ENCODE results near the gene EEPD1.

EEPD1 gene

DNA sequence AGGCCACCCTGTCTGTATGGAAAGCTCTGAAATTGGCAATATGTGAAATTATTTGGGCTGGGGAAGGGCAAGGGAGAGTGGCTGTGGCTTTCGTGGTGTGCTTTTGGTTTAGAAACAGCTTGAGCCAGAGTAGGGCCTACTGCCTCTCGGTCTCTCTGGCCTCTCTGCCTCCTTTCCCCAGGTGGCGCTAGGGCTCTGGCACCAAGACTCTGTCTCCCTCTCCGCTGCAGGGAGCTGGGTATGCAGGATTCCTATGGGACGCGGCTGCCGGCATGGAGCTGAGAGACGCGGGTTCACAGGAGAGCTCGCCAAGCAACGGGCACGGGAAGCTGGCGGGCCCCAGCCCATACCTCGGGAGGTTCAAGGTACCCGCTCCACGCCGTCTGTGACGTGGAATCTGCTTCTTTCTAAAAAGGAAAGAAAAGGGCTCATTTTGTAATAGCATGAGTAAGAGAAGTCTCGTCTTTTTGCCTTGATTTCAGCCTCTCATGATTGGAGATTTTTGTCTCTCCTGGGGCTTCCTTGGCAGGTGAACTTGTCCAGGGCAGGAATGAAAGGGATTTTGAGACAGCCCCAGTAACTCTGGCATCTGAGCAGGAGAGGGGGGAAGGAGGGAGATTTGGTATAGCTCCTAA is 131.5 kb downstream of the EEPD1 start:
- no peak for DNase-seq

DNA sequence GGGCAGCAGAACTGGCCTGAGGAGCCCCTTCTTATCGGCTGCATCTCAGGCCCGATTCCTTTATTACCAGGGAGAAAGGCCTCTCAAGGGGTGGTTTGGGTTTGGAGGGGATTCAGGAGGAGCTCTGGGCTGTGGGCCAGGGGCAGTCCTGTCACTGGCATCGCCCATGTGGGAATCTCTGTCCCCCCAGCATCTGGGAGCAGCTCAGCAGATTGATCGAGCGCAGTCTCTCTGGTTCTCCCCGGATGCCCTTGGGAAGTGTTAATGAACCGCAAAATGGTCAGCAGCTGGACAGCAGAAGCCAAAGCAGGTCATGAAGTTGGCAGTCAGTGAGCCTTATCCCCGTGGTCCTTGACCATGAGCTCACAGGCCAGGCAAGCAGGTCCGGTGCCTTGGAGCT is 132.2 kb downstream of the EEPD1 start:
- DNase-seq: no peak

DNA sequence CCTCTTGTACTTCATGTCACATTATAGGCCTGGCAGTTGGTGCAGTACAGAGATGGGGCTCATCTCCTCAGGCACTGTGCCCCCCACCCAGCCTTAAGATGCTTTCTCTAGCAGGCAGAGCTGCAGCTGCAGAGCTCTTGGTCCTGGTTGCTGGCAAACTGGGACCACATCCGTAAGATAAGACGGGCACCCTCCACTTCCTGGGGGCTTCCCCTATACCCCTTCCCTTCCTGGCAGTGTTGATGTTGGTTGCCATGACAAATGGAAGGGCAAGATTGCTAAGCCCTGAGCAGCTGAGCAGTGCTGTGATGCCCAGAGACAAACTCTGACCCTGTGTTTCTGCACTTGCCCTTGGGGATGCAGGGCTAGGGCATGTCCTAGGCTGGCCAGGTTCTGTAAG is 133.2 kb downstream of the EEPD1 start:
- peak; percentile 85 for DNase-seq

DNA sequence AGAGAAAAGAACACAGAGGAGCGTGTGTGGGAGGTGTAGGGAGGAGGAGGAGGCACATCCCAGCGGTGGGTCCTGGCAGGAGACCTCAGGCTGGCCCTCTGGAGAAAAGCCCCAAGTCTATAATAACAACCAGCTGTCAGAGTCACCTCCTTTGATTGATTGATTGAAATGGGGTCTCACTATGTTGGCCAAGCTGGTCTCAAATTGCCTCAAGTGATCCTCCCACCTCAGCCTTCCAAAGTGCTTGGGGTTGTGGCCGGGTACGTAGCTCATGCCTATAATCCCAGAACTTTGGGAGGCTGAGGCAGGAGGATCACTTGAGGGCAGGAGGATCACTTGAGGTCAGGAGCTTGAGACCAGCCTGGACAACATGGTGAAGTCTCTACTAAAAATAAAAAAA is 133.6 kb downstream of the EEPD1 start:
- no peak for DNase-seq

DNA sequence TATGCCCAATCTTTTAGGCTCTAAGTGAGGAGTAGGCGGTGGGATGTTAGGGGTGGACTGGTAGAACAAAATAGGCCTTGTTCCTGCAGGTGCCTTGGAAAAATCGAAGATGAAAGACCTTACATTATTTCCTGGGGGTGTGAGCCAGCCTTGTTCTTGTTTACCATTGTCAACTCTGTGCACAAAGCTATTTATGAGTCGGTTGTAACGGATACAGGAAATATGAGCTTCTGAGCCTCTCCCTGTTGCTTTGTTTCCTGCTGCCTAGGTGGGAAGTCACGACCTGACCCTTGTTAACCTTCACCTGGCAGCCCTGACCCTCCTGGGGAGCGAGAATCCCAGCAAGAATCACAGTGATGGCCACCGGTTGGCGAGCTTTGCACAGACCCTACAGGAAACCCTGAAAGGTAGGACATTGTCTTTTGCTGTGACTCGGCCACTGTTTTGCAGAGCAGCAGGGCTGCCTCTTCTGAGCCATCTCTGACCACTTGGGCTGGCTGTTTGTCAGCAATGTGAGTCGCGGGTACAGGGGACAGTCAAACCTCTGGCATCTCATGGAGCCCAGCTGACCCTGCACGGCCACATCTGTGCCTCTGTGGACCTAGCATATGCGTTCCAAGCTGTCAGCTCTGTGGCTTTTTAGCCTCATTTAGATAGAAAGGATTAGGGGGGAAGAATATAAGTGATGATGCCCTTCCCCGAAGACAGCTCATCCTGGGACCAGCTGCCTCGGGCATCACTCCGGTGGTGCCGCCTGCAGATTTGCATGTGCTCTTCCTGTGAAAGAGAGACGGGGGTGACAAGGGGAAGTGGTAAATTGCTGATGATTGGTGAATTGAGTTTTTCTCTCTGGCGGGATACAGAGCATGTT is 134.6 kb downstream of the EEPD1 start:
- peak; percentile 58 for DNase-seq

DNA sequence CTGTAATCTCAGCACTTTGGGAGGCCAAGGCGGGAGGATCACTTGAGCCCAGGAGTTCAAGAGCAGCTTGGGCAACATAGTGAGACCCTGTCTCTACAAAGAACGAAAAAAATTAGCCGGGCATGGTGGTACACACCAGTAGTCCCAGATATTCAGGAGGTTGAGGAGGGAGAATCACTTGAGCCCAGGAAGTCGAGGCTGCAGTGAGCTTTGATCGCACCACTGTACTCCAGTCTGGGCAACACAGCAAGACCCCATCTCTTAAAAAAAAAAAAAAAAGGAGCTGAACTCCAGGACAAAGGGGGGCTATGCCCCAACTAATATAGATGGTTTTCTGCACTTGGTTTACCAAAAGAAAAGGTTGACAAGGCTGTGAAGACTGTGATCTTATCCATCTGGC is 135.4 kb downstream of the EEPD1 start:
- DNase-seq: no peak

DNA sequence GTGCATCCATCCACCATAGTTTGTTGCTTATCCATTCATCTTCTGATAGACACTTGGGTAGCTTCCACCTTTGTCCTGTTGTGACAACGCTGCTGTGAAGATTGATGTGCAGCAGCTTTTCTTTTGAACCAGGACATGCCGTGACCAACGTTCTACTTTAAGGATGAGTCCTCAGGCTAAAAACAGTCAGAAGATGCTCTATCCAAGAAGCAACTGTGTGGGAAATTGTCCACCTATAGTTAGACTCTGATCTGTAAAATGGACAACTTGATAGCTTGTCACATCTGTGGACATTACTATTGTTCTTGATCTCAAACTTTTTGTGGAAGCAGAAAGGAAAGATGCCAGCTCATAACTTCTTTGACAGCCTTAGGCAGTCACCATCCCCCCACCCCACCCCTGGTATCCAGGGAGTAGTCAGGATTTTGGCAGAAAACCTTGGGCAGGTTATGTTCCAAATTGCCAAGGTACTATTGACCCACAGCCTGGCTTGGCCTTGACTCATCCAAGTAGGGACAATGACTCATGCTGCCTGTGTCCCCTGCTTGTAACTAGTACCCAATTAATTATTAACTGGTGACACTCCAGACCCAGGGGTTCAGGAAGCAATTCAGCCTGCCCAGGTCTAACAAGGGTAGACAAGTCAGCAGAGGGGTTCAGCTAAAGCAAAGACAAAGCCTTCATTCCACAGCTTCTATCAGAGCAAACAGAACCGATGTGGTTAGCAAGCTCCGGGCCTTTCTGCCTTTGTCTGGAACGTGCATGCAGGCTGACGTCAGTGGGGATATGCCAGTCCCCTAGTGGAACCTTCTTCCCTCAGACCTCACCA is 137.0 kb downstream of the EEPD1 start:
- DNase-seq: no peak

DNA sequence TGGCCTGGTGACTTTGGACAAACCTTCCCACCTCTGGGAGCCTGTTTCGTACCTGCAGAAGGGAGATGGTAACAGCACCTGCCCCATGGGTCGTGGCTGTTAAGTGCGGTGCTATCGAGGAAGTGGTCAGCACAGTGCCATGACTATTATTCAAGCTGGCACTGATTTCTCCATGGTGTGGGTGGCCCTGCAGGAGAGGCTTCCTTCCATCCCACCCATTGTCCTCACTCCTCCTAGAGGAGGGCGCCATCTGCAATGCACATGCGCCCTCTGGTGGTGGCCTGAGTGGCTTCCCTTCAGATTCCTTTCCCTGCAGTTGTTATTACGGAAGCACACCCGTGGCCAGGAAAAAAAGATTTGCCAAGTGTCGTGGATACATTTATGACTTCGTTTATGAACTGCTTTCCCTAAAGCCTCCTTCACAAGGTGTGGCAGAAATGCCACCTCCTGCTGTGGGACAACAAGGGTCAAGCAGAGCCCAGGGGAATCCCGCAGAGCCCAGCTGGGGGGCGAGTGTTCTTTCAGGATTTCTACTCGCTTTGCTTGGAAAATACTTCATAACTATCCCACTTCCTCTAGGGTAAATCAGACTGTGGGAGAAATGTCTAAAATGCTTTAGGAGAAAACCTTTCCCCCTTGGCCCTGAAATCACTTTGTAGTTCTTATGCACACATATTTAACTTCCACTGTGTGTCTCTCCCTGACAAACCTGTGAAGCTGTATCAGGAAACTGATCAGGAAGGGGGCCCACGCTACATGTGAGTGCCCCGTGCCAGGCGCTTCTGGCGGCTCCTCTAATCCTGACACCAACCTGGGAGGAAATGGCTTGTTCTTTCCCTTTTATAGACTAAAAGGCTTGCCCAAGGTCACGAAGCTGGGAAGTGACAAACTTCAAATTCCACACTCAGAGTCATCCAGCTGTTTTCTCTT is 138.6 kb downstream of the EEPD1 start:
- DNase-seq: peak; percentile 74

DNA sequence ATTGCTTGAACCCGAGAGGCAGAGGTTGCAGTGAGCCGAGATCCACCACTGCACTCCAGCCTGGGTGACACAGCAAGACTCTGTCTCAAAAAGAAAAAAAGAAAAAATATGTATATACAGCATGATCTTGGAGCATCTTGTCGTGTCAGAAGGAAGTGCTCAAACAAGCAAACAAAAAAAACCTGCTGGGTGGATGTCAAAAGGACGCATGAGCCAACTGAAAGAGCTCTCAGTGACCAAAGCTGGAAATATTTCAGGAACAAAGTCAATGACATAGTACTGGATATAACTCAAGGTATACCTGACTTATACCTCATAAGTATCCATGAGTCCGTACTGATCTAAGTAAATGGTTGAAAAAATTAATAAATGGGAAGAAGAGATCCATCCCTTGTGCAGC is 142.0 kb downstream of the EEPD1 start:
- DNase-seq: no peak

DNA sequence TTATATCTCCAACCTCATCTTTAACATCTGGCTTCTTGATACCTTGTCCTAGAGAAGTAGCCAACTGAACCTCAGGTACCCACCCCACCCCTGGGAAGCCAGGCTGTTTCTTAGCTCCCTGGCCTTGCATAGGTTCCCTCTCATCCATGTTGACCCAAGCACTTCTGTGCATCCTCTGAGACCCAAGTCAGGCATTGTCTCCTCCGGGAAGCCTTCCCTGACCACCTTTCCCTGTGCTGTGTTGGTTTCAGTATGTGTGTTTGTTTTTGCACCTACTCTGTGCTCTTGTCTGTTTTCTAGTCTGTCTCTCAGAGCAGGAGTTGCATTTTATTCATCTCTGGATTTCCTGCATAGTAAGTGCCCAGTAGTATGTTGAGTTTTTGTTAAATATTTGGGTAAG is 143.2 kb downstream of the EEPD1 start:
- DNase-seq: no peak

DNA sequence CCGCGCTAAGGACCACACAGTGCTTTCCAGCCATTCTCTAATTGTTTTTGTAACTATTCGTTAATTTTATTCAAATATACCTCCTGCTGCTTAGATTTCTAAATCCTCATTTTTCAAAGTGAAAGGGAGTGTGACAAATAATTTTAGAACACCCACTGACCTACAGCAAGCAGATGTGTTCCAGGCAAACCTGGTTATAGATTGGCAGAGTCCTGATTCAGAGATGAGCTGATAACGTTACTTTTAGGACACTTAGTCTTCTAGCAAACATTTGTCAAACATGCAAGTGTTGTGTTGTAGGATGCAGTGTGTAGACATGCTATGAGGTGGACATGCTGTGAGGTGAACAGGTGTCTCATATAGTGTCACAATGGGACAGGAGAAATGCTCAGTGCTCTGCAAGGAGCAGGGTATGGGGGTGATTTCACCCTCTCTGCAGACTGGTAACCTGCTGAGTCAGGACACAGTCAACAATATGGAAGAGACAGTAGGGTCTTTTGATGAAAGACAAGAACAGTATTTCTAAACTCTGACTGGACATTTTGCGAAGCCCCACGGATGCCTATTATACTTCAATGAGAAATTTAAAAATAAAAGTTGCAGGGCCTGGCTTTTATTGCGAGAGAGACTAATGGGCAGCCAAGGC is 144.4 kb downstream of the EEPD1 start:
- DNase-seq: no peak

DNA sequence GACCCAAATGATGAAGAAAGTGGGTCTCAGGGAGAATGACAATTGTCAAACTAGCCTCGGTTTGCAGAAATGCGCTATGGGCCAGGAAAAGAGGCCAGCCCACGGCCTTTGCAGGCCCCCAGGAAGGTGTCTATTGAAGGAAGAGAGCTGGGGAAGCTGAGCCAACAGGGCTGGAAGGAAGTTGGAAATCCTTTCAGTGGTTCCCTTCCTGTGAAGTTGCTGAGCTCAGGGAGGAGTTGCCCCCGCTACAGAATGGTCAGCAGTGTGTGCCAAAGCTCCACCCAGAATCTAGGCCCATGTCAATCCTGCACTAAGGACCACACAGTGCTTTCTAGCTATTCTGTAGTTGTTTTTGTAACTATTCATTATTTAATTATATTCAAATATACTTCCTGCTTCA is 145.1 kb downstream of the EEPD1 start:
- no peak for DNase-seq

DNA sequence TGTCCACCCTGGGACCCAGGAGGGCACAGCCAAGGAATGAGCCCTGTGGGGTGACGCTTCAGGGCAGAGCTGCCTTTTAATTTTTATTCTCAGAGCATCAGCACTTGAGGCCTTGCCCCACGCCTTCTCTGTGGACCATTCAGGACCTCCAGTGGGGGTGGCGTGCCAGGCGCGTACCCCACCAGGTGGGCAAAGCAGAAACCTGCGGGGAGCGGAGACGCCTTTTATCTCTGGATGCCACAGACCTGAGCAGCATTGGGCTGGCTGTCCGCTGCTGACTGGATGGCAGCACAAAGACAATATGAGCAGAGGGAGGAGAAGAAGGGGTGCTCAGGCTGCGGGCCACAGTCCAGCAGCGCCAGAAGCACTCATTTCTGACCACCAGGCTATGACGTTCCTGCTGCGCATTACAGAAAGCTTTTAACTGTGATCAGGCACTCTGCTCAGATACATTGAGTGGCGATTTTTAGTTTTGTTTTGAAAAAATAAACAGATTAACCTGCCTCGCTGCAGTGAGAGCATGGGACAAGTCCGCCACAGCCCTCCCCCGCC is 146.2 kb downstream of the EEPD1 start:
- DNase-seq: no peak

DNA sequence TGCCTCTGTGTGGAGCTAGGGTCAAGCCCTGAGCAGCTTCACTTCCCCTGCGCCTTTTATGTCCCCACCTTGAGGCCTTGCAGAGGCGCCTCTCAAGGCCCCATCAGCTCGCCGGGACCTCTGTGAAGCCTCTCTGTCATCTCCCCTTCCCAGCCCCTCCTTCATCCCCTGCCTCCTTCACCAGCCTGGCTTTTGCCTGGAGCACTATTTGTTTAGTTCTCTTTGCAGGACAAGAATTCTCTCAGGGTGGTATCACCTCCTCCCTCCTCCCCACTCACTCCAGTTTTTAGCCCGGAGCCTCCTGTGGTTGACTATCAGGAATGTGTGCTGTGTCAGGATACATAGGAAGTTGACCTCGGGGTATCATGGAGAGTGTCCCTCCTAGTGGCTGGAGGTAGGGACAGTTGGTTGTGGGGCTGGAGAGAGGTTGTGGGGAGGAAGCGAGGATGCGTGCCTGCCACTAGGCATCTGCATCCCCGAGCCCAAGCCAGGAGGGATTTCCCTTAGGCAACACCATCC is 146.8 kb downstream of the EEPD1 start:
- DNase-seq: no peak

DNA sequence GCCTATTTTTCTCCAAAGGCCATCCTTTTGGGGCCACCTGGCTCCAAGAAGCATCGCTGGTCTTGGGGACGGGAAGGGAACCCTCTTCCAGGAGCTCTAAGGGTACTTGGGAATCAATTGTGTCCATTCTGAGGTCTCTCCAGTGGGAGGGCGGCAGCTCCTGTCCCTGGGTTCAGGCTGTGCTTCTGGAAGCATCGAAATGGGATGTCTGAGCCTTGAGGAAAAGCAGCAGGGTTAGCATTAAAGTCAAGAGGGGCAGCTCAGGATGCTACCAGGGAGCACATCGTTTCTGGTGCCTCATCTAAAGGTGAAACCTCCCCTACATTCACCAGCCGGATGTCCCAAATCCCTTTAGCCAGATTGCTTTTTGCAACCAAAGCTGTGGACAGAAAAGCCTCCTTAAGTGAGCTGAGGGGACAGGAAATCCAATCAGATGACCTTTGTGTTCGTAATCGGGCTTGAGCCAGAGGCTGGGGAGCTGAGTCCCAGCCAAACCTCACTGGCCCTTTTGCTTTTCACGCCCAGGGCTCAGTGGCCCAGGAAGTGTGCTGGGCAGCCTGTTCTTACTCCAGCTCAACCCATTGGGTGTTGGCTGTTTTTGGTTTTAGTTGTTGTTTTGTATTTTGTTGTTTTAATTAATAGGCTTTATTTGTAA is 147.8 kb downstream of the EEPD1 start:
- no peak for DNase-seq

DNA sequence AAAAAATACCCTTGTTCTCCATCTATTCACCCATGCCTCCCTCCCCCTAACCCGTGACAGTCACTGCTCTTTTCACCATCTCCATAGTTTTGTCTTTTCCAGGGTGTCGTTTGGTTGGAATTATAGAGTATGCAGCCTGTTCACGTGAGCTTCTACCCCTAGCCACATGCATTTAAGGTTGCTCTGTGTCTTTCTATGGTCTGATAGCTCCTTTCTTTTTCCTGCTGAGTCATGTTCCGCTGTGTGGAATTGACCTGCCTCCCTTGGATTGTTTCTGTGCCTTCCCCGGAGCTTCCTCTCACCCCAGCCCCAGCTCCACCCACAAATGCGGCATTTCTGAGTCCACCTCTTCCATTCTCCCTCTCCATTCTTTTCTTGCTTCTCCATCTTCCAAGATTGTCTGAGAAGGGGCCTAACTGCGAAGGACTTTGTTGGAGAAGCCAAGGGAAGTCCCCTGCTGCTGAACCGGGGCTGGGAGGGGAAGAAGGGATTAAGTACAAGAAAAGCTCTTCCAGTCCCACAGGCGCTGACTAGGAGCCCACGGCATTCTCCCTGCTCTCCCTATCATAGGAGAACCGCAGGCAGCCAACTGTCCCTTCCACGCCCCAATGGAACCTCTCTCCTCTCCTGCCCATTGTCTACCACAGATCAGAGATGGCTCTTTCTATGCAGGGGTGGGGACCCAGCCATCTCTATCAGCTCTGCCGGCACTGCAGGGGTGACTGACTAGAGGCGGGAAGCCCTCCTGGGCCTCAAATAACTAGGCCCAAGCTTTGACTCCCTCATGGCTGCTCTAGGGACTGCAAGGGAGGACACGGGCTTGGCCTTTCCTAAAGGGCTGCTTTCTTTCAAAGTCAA is 149.1 kb downstream of the EEPD1 start:
- no peak for DNase-seq

DNA sequence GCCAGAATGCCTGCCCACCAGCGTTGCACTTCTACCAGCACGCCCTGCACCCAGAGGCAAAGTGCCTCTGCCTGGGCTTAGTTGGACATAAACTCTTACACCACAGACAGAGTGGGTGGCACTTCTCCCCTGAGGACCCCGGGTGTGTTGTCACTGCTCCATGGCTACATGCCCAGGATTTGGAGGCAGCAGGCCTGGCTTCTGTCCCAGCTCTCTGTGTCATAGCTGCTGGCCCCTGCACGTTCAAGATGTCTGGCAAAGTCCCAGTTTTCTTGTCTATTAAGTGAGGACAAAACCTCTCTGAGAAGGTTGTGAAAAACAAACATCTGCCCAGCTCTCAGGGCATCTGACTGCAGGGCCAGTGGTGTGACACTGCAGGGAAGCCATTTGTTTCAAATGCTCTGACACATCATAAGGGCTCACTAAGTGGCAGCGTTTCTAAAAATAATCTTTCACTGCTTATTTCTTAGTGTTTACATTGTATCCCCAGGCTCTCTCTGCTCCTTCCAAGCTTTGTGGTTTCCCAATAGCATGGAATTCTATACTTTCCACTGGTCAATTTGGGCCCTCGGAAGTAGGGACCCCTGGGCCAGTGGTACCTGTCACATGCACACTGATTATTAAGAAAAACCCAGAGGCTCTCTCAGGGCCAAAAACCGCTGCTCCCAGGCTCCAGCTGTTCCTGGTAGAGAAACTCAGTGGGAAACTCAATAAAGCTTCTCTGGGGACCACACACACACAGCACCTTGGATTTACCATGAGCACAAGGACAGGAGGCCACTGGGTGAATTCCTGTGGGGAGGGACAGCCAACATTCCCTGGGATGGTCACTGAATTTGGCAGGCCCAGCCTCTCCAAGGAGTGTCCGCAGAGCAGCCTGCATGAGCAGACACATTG is 150.4 kb downstream of the EEPD1 start:
- DNase-seq: no peak

DNA sequence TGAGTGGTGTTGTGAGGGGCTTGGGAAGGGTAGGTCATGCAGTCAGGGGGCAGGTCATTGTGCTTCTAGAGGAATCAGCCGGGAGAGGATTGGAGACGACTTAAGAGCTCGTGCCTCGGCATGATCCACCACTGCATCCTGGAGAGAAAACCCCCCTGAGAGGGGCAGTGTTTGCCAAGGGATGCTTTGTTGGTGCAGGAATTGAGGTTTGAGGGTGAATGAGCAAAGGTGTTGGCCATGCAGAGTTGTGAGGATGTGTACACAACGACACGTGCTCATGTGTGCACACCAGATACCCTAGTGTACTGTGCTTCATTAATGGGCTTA is 151.0 kb downstream of the EEPD1 start:
- DNase-seq: no peak

DNA sequence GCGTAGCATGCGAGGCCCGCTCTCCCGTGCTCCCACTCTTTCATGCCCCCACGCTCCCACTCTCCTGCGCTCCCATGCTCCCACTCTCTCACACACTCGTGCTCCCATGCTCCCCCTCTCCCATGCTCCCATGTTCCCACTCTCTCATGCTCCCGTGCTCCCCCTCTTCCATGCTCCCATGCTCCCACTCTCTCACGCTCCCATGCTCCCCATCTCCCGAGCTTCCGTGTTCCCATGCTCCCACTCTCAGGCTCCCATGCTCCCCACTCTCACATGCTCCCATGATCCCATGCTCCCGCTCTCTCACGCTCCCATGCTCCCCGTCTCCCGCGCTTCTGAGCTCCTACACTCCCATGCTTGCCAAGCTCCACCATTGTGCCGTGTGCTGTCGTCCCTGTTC is 152.2 kb downstream of the EEPD1 start:
- no peak for DNase-seq
